K562 (cell line): Measurements from ENCODE around the gene TRABD2B. TPM values are rescaled to one million over a fixed set of nuclear protein-coding genes. Genes with fewer than 3 reads are reported as not detected.

Experiments
- ATAC-seq: fragments of 200-7000 bp; cut with Tn5 transposase; 3 replicates; pipeline ENCODE4 v1.9.1; 2020; ENCODE audit warnings: moderate library complexity
- BruUV-seq: library from RNA; stranded (reverse); fragments of 400-500 nt; replicated peaks from 2 replicates; lab custom pipeline; 2021; lab: Mats Ljungman, UMichigan
- CTCF ChIA-PET: fragments of 300-600 bp; formaldehyde crosslinking; extraction: SDS; loops from one replicate; lab custom pipeline; 2021; ENCODE audit warnings: low intra/inter-chr PET ratio; lab: Yijun Ruan, JAX
- POLR2A ChIA-PET: fragments of 300-600, 350-650 bp; sonication (Branson Sonifier 250); formaldehyde crosslinking; extraction: SDS; loops from one replicate; lab custom pipeline; 2021; ENCODE audit warnings: antibody characterized with exemption, inconsistent platforms; lab: Yijun Ruan, JAX
- DNase-seq, 4 experiments: peaks; one replicate each; pipeline versions ENCODE4 v3.0.0 to v3.0.0-alpha.2; 2011 to 2018; ENCODE audit warnings: low spot score in 3 of 4, mixed read lengths in 3 of 4; ENCODE audit errors: extremely low read depth in 1 of 4
- FAIRE-seq: peaks from 2 replicates; lab custom pipeline; 2011; peaks lifted over from hg19 to GRCh38; lab: Jason Lieb, UNC
- H2AFZ ChIP-seq: 2 replicates; pipeline ENCODE4 v1.6.0; 2011; ENCODE audit warnings: low read depth, low read length, control low read depth, inconsistent platforms
- H3K27ac ChIP-seq: fragments of 200-600 bp; 3 replicates; pipeline ENCODE4 v1.8.0; 2011; ENCODE audit warnings: low read depth, mild to moderate bottlenecking, control low read depth, inconsistent platforms, low read length, moderate library complexity, mixed read lengths; ENCODE audit errors: extremely low read depth
- H3K27me3 ChIP-seq, 2 experiments: fragments of 300-600 bp in 1 of 2; 2 replicates in 1 of 2; 3 replicates in 1 of 2; pipeline versions ENCODE4 v1.6.0 to v1.8.0; 2011; ENCODE audit warnings: inconsistent platforms in 2 of 2, low read length in 2 of 2, mild to moderate bottlenecking in 1 of 2, mixed read lengths in 1 of 2, moderate library complexity in 1 of 2; ENCODE audit not compliant: control insufficient read depth in 2 of 2, insufficient read depth in 2 of 2
- H3K36me3 ChIP-seq: fragments of 300-600 bp; 3 replicates; pipeline ENCODE4 v1.8.0; 2011; ENCODE audit warnings: mild to moderate bottlenecking, low read length, inconsistent platforms; ENCODE audit not compliant: control insufficient read depth, insufficient read depth
- H3K4me1 ChIP-seq, 2 experiments: fragments of 200-600 bp in 1 of 2; replicated peaks in 1 of 2; 2 replicates in 1 of 2; 3 replicates in 1 of 2; pipeline versions ENCODE4 v1.5.1 to v1.8.0; 2011; ENCODE audit warnings: inconsistent platforms in 2 of 2, low read length in 2 of 2, mild to moderate bottlenecking in 1 of 2, mixed read lengths in 1 of 2, moderate library complexity in 1 of 2; ENCODE audit not compliant: control insufficient read depth in 2 of 2, insufficient read depth in 2 of 2
- H3K4me2 ChIP-seq: 2 replicates; pipeline ENCODE4 v1.6.1; 2011; ENCODE audit warnings: low read length, control low read depth, inconsistent platforms, mixed read lengths; ENCODE audit not compliant: insufficient read depth
- H3K4me3 ChIP-seq: fragments of 200-600 bp; sonication (generic), shearing (Covaris generic); 2 replicates; pipeline ENCODE4 v1.5.1; 2016; ENCODE audit warnings: control low read depth, inconsistent platforms
- H3K79me2 ChIP-seq: fragments of 200-600 bp; 3 replicates; pipeline ENCODE4 v1.8.0; 2011; ENCODE audit warnings: low read length, inconsistent platforms; ENCODE audit not compliant: control insufficient read depth, insufficient read depth
- H3K9ac ChIP-seq, 2 experiments: 2 replicates each; pipeline versions ENCODE4 v1.6.0 to v1.6.1; 2011; ENCODE audit warnings: low read depth in 2 of 2, low read length in 2 of 2, control low read depth in 1 of 2, inconsistent platforms in 1 of 2, mild to moderate bottlenecking in 1 of 2, mixed read lengths in 1 of 2; ENCODE audit not compliant: insufficient read depth in 1 of 2
- H3K9me1 ChIP-seq: one replicate; pipeline ENCODE4 v1.6.0; 2011; ENCODE audit warnings: inconsistent platforms, mild to moderate bottlenecking, low read length, moderate library complexity; ENCODE audit not compliant: control insufficient read depth, insufficient read depth
- H3K9me3 ChIP-seq: replicated peaks from 2 replicates; pipeline ENCODE4 v1.5.1; 2011; ENCODE audit warnings: low read depth, low read length, inconsistent platforms; ENCODE audit not compliant: control insufficient read depth, insufficient read depth
- H4K20me1 ChIP-seq: replicated peaks from 2 replicates; pipeline ENCODE4 v1.6.1; 2011; ENCODE audit warnings: low read length, inconsistent platforms, mixed read lengths; ENCODE audit not compliant: control insufficient read depth, insufficient read depth
- FUS ChIP-seq: fragments of 200-400 bp; formaldehyde crosslinking; optimal IDR thresholded peaks from 2 replicates; pipeline ENCODE3; 2017; ENCODE audit warnings: low read depth, low read length
- KDM1A ChIP-seq, 2 experiments: fragments of 450-650 bp; IDR thresholded peaks; 2 replicates each; pipeline ENCODE4 v1.6.1; 2016; ENCODE audit warnings: mild to moderate bottlenecking in 2 of 2
- PTTG1 ChIP-seq: fragments of 450-650 bp; IDR thresholded peaks from 2 replicates; pipeline ENCODE4 v1.6.1; 2016; ENCODE audit warnings: low read depth, mild to moderate bottlenecking, missing genetic modification characterization, missing compliant biosample characterization
- RBM25 ChIP-seq: fragments of 200-400 bp; formaldehyde crosslinking; IDR thresholded peaks from 2 replicates; pipeline ENCODE4 v1.6.1; 2018; ENCODE audit warnings: low read length, low read depth, moderate library complexity; ENCODE audit not compliant: severe bottlenecking
- ZFP36 ChIP-seq: fragments of 150-350 bp; IDR thresholded peaks from 2 replicates; pipeline ENCODE4 v1.6.1; 2018; ENCODE audit warnings: low read length, low read depth; ENCODE audit not compliant: partially characterized antibody
- ZNF263 ChIP-seq: sonication (generic); formaldehyde crosslinking; IDR thresholded peaks from 2 replicates; pipeline ENCODE4 v1.8.0; 2022; ENCODE audit warnings: mild to moderate bottlenecking, missing genetic modification reagents, borderline replicate concordance
- ZNF589 ChIP-seq: fragments of 200-800 bp; sonication (Bioruptor generic); IDR thresholded peaks from 2 replicates; pipeline ENCODE4 v1.6.1; 2016; ENCODE audit warnings: low read depth, missing genetic modification characterization, missing compliant biosample characterization
- ZNF668 ChIP-seq: fragments of 250-450 bp; sonication (Bioruptor Pico); IDR thresholded peaks from 2 replicates; pipeline ENCODE4 v1.8.0; 2022; ENCODE audit warnings: mild to moderate bottlenecking, inconsistent platforms
- WGBS: fragments of 100-300 bp; shearing (Covaris generic); methylation state at CpG from one replicate; pipeline ENCODE4 v1.1.6; 2016; ENCODE audit warnings: low coverage, mixed read lengths; ENCODE audit not compliant: insufficient coverage; ENCODE audit errors: missing lambda C conversion rate; 5-methylcytosine and 5-hydroxymethylcytosine counted together
- in situ Hi-C: fragments of 300-500 bp; cut with MboI; formaldehyde crosslinking; loops from 4 replicates; pipeline ENCODE4 v1.15.0; 2018; ENCODE audit warnings: inconsistent platforms, mixed read lengths
- intact Hi-C: fragments of 100-400 bp; cut with micrococcal nuclease; formaldehyde crosslinking; loops from 2 replicates; pipeline ENCODE4 v1.14.2; 2022
- polyA plus RNA-seq, 8 experiments: library from polyadenylated mRNA; depleted of rRNA in 4 of 8; stranded (reverse) in 5 of 8; unstranded in 3 of 8; fragments of >200 nt; fragmentation: Nextera tagmentation in 2 of 8; fragmentation: Illumina TruSeq in 1 of 8; extraction: Ambion mirVana in 2 of 8; extraction: Trizol in 1 of 8; gene quantifications; 2 replicates each; pipeline versions ENCODE4 v1.2.1 to v1.2.3, GENCODE V29; 2011 to 2014; ENCODE audit warnings: inconsistent platforms in 1 of 8, missing spikeins in 1 of 8
- total RNA-seq, 7 experiments: library from RNA; depleted of rRNA in 6 of 7; stranded (reverse); fragments of >200 nt in 6 of 7; fragmentation: Illumina TruSeq in 2 of 7; extraction: Trizol in 2 of 7; gene quantifications; 2 replicates each; pipeline versions ENCODE4 v1.2.1 to v1.2.3, GENCODE V29; 2011 to 2021; ENCODE audit warnings: low replicate concordance in 1 of 7
- TF ChIP-seq, protein P1 (sequence below): fragments of 250-450 bp; sonication (Bioruptor Pico); IDR thresholded peaks from 2 replicates; pipeline ENCODE4 v1.5.0; 2022; ENCODE audit warnings: mild to moderate bottlenecking
- TF ChIP-seq, protein P2 (sequence below): sonication (generic); formaldehyde crosslinking; IDR thresholded peaks from 2 replicates; pipeline ENCODE4 v1.5.0; 2020; ENCODE audit warnings: missing genetic modification reagents

The TRABD2B gene
- total and polyA plus RNA-seq, 9 of the 15 experiments (the other 6 are each of a cell fraction or from before 2014, with no cell fraction given) = not detected

DNA sequence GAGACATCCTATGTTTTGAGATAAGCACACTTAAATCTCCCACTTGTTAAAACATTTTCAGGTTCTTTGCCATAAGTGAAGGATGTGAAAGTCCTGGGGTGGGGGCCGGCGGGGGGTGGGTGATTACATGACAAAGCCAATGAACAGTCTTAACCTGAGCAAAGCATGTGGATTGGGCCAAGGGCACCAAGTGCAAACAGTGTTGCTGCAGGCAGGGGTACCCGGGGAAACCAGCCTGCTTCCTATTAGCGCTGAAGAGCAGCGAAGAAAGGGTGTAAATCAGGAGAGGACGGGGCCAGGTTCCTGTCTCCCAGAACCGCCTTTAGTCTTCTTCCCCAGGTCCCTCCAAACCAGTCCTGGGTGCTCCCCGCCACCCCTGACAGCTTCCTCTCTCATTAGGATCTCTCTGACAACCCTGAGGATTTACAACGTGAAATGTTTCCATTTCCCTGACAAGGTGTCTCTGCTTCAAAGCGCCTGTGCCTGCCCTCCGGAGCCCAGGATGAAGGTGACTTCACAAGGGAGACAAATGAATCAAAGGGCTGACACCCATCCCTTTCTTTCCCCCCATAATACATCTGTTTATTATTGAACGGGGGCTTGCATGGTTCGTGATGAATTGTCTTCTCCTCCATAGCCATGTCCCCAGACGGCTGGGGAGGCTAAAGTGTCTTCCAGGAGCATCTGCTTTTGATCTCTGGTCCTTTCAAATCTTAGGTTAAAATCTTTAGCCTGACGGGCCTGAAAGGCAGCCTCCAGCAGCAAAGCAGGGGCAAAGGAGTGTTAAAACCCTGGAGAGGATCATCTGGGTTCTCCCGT is 109.5 kb downstream of the TRABD2B start (continued):
- no peak for TF ChIP-seq ZNF263
- TF ChIP-seq, protein P1, sequence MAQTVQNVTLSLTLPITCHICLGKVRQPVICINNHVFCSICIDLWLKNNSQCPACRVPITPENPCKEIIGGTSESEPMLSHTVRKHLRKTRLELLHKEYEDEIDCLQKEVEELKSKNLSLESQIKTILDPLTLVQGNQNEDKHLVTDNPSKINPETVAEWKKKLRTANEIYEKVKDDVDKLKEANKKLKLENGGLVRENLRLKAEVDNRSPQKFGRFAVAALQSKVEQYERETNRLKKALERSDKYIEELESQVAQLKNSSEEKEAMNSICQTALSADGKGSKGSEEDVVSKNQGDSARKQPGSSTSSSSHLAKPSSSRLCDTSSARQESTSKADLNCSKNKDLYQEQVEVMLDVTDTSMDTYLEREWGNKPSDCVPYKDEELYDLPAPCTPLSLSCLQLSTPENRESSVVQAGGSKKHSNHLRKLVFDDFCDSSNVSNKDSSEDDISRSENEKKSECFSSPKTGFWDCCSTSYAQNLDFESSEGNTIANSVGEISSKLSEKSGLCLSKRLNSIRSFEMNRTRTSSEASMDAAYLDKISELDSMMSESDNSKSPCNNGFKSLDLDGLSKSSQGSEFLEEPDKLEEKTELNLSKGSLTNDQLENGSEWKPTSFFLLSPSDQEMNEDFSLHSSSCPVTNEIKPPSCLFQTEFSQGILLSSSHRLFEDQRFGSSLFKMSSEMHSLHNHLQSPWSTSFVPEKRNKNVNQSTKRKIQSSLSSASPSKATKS (CRISPR knock-in tag) = no peak
- no peak for TF ChIP-seq FUS
- no peak for TF ChIP-seq KDM1A (IDR thresholded peaks at IDR 0.05)
- no peak for TF ChIP-seq ZNF668
- no peak for TF ChIP-seq PTTG1 (tag)

GRCh38 chr1:47887060-47887459 is 110.1 kb downstream of the TRABD2B start:
- Histone ChIP-seq H3K4me2 (no peak overlapping the region), H3K4me3 (no peak overlapping the region), H2AFZ (no peak overlapping the region), H3K27ac (no peak overlapping the region), H3K9ac (no peak overlapping the region), H3K9me3 (no peaks in the 10 kb centered on the region), H3K27me3 (peaks cover 0 to 22% of the 10 kb centered on the region in 2 experiments; a peak in 2 of 5 replicates), H3K9me1 (no peaks in the 10 kb centered on the region), H4K20me1 (peaks cover 4% of the 10 kb centered on the region; the same call in 1 of the 2 replicates), H3K36me3 (no peaks in the 10 kb centered on the region), H3K4me1 (no peaks in the 10 kb centered on the region), H3K79me2 (no peaks in the 10 kb centered on the region)
- POLR2A ChIA-PET = interaction anchor here (0.7 kb wide), 1 partner anchor 36 kb away, joined by 3 read pairs; no protein-coding TSS in a partner anchor
- intact Hi-C loops (no loop called here), in situ Hi-C loops (no loop called here)
- ATAC-seq (no peak), FAIRE-seq (no peak), DNase-seq (no peak)
- CTCF ChIA-PET = no interaction called here
- no TSS peak for BruUV-seq
- WGBS = 5% methylated on average over 2 of the region's 2 CpGs
- TF ChIP-seq RBM25 (peak; percentile 95), ZFP36 (peak; percentile 72), ZNF589 (CRISPR knock-in tag) (no peak)
- TF ChIP-seq, protein P2, sequence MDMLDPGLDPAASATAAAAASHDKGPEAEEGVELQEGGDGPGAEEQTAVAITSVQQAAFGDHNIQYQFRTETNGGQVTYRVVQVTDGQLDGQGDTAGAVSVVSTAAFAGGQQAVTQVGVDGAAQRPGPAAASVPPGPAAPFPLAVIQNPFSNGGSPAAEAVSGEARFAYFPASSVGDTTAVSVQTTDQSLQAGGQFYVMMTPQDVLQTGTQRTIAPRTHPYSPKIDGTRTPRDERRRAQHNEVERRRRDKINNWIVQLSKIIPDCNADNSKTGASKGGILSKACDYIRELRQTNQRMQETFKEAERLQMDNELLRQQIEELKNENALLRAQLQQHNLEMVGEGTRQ (CRISPR knock-in tag) = no peak
